ENCODE results near the gene SIMC1. TPM values are rescaled to one million over a fixed set of nuclear protein-coding genes. Genes with fewer than 3 reads are reported as not detected.

SIMC1 gene
- total RNA-seq, result 12.0 TPM

DNA sequence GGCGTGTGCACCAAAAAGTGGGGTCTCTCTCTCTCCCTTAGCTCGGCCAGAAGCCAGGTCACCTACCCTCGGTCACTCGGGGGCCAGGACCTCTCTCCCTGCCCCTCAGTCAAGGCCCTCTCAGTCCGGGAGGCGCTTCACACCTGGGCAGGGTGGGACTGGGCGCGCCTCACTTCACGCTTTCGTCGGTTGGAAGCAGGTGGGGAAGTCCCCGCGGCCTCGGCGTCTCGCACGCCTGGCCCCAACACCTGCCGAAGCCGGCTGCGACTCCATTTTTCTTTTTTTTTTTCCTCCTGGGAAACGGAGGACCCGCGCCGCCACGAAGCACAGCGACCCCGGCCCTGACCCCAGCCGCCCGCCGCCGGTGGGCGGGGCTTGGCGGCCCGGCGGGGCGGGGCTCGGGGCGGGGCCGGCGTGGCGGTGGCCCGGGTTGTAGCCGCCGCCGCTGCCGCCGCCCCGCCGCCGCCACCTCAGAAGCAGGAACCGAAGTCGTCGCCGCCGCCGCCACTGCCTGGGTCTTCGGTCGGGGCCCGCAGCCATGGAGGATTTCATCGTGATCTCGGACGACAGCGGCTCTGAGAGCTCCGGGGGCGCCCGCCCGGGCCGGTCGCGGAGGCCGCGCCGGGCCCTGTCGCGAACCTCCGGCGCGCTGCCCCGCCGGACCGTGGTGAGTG lies at the start of gene SIMC1:
Gene SIMC1, plus strand, starts transcription at position 454 of the 674 bp plus-strand sequence. Its CDS starts 85 bp downstream, at position 539.

DNA sequence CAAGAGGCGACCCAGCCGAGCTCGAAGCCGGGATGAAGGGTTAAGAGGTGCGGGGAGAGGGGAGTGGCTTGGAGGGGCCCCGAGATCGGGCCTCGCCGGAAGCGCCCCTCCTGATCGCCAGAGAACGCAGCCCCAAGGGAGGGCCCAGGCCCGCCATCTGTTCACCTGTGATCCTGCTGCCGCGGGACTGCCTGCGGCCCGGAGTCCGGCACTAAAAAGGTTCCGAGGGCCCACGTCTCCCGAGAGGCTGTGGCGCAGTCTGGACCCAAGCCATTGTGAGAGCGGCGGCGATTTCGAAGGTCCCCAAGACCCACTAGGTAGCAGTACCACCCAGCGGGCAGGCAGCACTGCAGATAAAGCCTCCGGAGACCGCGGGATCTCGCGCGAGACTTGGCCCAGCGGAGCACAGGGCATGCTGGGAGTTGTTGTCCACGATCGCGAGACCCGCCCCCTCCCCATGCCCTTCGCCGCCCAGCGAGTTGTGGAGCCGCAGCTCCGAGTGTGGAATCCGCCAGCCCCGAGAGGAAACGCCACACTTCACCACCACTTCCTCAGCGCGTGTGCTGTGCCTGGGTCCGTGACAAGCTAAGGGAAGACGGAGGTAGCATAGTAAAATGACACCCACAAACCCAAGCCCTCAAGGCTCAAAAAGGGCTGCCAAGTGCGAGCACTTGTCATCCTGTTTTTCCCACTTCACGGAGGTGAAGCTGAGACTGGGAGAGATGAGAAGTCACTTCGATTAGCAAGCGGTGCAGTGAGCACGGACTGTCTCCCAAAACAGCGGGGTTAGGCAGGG lies 123.4 kb downstream of the SIMC1 start, which contains the start of gene KIAA1191:
Gene KIAA1191, minus strand, starts transcription at position 328 of the 796 bp plus-strand sequence. CDS start 2,256 bp downstream, outside the sequence.

GRCh38 chr5:176365351-176366231 lies 127.4 kb downstream of the SIMC1 start, which contains the start of gene ARL10:
TSS of gene ARL10 (plus strand) at chr5:176365487. CDS start at chr5:176365564, 77 bp downstream.

DNA sequence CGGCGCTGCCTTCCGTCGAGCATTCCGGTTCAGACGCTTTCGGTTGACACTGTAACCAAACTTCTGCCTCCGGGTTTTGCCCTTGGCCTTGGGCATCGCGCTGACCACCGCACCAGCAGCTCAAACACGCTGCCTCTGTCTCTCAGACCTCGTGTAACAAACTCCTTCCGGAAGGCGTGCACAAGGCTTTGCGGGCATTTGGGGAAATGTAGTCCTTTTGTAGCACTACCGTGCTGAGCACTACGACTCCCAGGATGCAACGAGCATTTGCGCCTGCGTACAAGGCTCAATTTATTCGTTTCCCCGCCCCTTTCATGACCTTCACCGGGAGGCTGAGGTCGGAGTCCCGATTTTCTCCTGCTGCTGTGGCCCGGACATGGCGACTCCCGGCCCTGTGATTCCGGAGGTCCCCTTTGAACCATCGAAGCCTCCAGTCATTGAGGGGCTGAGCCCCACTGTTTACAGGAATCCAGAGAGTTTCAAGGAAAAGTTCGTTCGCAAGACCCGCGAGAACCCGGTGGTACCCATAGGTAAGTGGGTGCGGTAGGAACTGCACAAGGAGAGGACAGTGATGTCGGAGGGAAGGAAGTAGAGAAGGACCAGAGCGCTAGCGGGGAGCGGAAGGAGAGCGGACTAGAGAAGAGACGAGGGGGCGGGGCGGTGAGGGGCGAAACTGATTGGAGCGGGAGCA lies 150.4 kb downstream of the SIMC1 start, which contains the start of the genes HIGD2A and NOP16:
Gene HIGD2A, plus strand, starts transcription at position 308 of the 691 bp plus-strand sequence. Its CDS starts 69 bp downstream, at position 377.
Gene NOP16, minus strand, starts transcription at position 155 of the 691 bp plus-strand sequence. Its CDS starts 59 bp downstream, at position 96.

Small RNA genes within 50 kb of the gene (small RNA-seq; reads per million reads assigned to genes)
- 36.2 reads per million, percentile 96 among the genes with 10 or more reads in this experiment for gene MIR1271 (ENCODE audit: low replicate concordance)

Other genes with a start within 250 kb of the SIMC1 start
- 75.4 TPM for gene KIAA1191, start 123.3 kb downstream of the SIMC1 start, total RNA-seq
- gene ARL10, start 127.1 kb downstream of the SIMC1 start, total RNA-seq, result 11.7 TPM
- 5.2 TPM for gene NOP16, start 150.2 kb downstream of the SIMC1 start, total RNA-seq
- gene HIGD2A, start 150.3 kb downstream of the SIMC1 start, total RNA-seq, result 138 TPM
- gene CLTB, start 178.1 kb downstream of the SIMC1 start, total RNA-seq, result 40.9 TPM
- 33.2 TPM for gene FAF2, start 210.0 kb downstream of the SIMC1 start, total RNA-seq